Measurements from ENCODE around the gene DYRK2. TPM values are rescaled to one million over a fixed set of nuclear protein-coding genes. Genes with fewer than 3 reads are reported as not detected.

DYRK2 gene
- total RNA-seq, 3 donors from 2014 or later: 12.4 to 19.2 (median 17.7) TPM

DNA sequence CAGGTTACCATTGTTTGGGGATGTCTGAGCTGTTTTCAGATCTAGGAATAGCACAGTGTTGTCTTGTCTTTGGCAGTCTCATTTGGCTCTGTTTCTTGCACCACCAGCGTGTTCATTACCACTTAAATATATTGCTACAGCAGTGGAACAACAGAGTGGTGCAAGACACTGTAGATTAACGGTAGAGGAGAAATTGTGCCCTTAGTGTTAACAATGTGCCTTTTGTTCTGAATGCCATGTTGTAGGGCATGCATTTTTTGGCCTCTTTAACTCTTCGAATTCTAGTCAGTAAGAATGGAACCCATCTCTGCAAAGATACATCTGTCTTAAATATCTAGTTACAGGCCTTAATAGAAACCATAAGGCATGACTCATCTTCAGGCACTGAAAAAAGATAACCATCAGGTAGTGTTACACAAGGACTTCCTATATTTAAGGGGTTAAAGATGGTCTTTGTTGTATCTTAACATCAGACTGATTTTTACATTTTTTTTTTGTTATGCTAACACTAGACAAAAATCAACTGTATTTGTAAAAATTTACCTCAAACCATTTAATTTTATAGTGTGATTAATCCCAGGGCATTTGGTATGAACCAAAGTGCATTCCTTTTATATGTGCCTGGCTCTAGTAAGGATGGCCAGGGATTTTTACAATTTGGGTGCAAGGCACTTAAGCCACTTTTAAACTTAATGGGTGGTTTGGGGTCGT lies 12.9 kb downstream of the DYRK2 start:
- no peak for DNase-seq (ENCODE audit: low spot score in 2 of 2)
- Histone ChIP-seq H3K36me3 (no peaks in the 10 kb centered on the region), H3K9me3 (no peaks in the 10 kb centered on the region), H3K27ac (no peak overlapping the region), H3K4me3 (no peak overlapping the region), H3K27me3 (no peaks in the 10 kb centered on the region), H3K4me1 (no peaks in the 10 kb centered on the region)
- intact Hi-C loops (cut with DNase I; ENCODE audit: low total_unique reads): no loop called here
- TF ChIP-seq CTCF (IDR thresholded peaks at IDR 0.05) (no peak), POLR2A (IDR thresholded peaks at IDR 0.05) (no peak), POLR2AphosphoS5 (IDR thresholded peaks at IDR 0.05) (no peak)

DNA sequence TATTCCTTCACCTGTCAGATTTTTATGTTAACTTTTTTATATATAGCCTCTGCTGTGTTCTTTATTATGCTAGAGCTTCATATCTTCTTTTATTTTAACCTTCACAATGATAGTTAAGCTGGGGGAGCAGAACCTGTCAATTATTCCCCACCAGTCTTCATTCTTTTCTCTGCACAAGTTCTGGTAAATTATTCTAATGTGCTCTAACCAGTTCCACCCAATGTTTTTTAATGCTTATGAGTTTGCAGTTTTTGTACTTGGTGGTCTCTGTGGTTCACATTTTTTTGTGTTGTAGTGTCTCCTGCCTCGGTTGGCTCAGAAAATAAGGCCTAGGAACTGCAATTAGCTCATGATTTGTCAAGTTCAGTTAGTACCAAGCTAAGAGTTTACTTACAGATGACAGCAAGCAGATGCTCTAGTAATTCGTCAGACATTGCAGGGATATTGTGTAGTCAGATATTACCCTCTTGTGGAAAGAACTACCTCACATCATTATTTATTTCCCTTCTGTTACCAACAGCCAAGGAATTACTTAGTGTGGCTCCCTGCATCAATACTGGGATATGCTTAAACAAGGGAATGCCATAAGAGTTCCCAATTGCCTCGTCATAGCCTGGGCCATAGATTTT lies 14.5 kb downstream of the DYRK2 start:
- intact Hi-C loops (cut with DNase I; ENCODE audit: low total_unique reads): no loop called here
- no peaks in the 10 kb centered on the region for H3K4me1 ChIP-seq
- H3K36me3 ChIP-seq: no peaks in the 10 kb centered on the region
- no peaks in the 10 kb centered on the region for H3K27me3 ChIP-seq
- no peak overlapping the region for H3K27ac ChIP-seq
- TF ChIP-seq POLR2A (IDR thresholded peaks at IDR 0.05): no peak
- TF ChIP-seq POLR2AphosphoS5 (IDR thresholded peaks at IDR 0.05): no peak
- no peak for TF ChIP-seq CTCF (IDR thresholded peaks at IDR 0.05)
- H3K9me3 ChIP-seq: no peaks in the 10 kb centered on the region
- H3K4me3 ChIP-seq: no peak overlapping the region
- DNase-seq (ENCODE audit: low spot score in 2 of 2): no peak

DNA sequence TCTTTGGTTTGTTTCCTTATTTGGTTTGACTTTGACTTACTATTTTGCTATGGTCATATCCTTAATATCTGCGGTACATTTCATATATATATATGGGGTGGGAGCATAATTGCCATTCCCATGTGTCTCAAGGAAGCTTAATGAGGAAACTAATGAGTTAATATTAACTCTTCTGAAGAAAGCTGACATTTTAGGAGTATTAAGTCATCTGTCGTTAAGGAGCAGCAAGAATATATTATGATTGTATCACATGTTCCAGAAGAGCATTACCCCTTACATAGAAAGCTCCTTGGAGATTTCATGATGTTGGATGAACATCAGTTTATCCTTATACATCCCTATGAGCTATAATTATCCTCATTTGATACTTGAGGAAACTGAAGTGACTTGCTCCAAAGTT lies 15.6 kb downstream of the DYRK2 start:
- Histone ChIP-seq H3K27ac (no peak overlapping the region), H3K9me3 (no peaks in the 10 kb centered on the region), H3K36me3 (no peaks in the 10 kb centered on the region), H3K4me3 (no peak overlapping the region), H3K27me3 (no peaks in the 10 kb centered on the region), H3K4me1 (no peaks in the 10 kb centered on the region)
- TF ChIP-seq CTCF (IDR thresholded peaks at IDR 0.05): no peak
- no peak for TF ChIP-seq POLR2A (IDR thresholded peaks at IDR 0.05)
- TF ChIP-seq POLR2AphosphoS5 (IDR thresholded peaks at IDR 0.05): no peak
- DNase-seq (ENCODE audit: low spot score in 2 of 2): no peak
- intact Hi-C loops (cut with DNase I; ENCODE audit: low total_unique reads): no loop called here

GRCh38 chr12:67665679-67666078 lies 17.1 kb downstream of the DYRK2 start:
- Histone ChIP-seq H3K27me3 (no peaks in the 10 kb centered on the region), H3K27ac (no peak overlapping the region), H3K4me3 (no peak overlapping the region), H3K4me1 (no peaks in the 10 kb centered on the region), H3K36me3 (no peaks in the 10 kb centered on the region), H3K9me3 (no peaks in the 10 kb centered on the region)
- DNase-seq (ENCODE audit: low spot score in 2 of 2): no peak
- no peak for TF ChIP-seq POLR2A (IDR thresholded peaks at IDR 0.05)
- no peak for TF ChIP-seq POLR2AphosphoS5 (IDR thresholded peaks at IDR 0.05)
- TF ChIP-seq CTCF (IDR thresholded peaks at IDR 0.05): no peak
- intact Hi-C loops (cut with DNase I; ENCODE audit: low total_unique reads): no loop called here

DNA sequence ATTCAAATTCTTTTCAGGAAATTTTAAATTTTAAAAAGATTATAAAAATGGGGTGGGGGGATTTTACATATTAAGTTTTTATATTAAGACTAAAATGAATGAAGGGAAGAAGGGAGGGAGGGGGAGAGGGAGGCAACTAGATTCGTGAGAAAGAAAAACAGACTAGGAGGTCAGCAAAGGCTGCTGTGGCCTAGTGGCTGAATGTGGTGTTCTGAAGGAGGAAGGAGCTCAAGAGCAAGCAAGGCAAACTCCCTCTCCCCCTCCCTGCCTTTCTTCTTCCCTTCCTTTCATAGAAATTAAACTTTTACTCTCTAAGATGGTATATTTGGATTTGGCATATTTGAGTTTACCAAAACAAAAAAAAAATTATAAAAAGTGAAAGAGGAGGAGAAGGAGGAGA lies 18.1 kb downstream of the DYRK2 start:
- no peak for DNase-seq (ENCODE audit: low spot score in 2 of 2)
- Histone ChIP-seq H3K36me3 (no peaks in the 10 kb centered on the region), H3K4me3 (no peak overlapping the region), H3K27me3 (no peaks in the 10 kb centered on the region), H3K4me1 (no peaks in the 10 kb centered on the region), H3K27ac (no peak overlapping the region), H3K9me3 (no peaks in the 10 kb centered on the region)
- no peak for TF ChIP-seq POLR2AphosphoS5 (IDR thresholded peaks at IDR 0.05)
- no peak for TF ChIP-seq POLR2A (IDR thresholded peaks at IDR 0.05)
- TF ChIP-seq CTCF (IDR thresholded peaks at IDR 0.05): no peak
- intact Hi-C loops (cut with DNase I; ENCODE audit: low total_unique reads): no loop called here

Data from breast epithelium (tissue), 4 donors.